OCI-LY3 (cell line): ENCODE results near the gene LCA5L.

Experiments used
- H2AFZ ChIP-seq: fragments of 200-600, 300-600 bp; shearing (Covaris generic); 2 replicates; pipeline ENCODE4 v1.6.0; 2014; ENCODE audit warnings: antibody characterized with exemption, low read depth, low read length
- H3K27ac ChIP-seq: fragments of 200-600, 300-600 bp; sonication (generic); 2 replicates; pipeline ENCODE4 v1.5.1; 2014; ENCODE audit warnings: mild to moderate bottlenecking, low read length, moderate library complexity, mixed read lengths
- H3K27me3 ChIP-seq: fragments of 200-600, 300-600 bp; sonication (generic); 2 replicates; pipeline ENCODE4 v1.6.1; 2014; ENCODE audit warnings: low read depth, low read length, mixed read lengths
- H3K36me3 ChIP-seq: fragments of 200-600, 300-600 bp; sonication (generic); replicated peaks from 2 replicates; pipeline ENCODE3; 2014; ENCODE audit warnings: low read depth, low read length, mixed read lengths
- H3K4me1 ChIP-seq: fragments of 300-600, 200-600 bp; sonication (generic); 2 replicates; pipeline ENCODE4 v1.6.1; 2014; ENCODE audit warnings: low read length, mixed read lengths
- H3K4me2 ChIP-seq: fragments of 200-600, 300-600 bp; sonication (generic); 2 replicates; pipeline ENCODE4 v1.6.1; 2014; ENCODE audit warnings: low read length, mixed read lengths
- H3K4me3 ChIP-seq: fragments of 300-600, 200-600 bp; sonication (generic); 2 replicates; pipeline ENCODE4 v1.5.1; 2014; ENCODE audit warnings: antibody characterized with exemption, mild to moderate bottlenecking, low read length, moderate library complexity
- H3K79me2 ChIP-seq: fragments of 300-600, 200-600 bp; shearing (Covaris generic); 2 replicates; pipeline ENCODE4 v1.6.1; 2014; ENCODE audit warnings: mild to moderate bottlenecking, low read length, mixed read lengths
- H3K9ac ChIP-seq: fragments of 300-600, 200-600 bp; shearing (Covaris generic); 2 replicates; pipeline ENCODE4 v1.6.0; 2014; ENCODE audit warnings: mild to moderate bottlenecking, low read length, moderate library complexity
- H3K9me3 ChIP-seq: fragments of 200-600, 300-600 bp; shearing (Covaris generic); 2 replicates; pipeline ENCODE4 v1.6.1; 2014; ENCODE audit warnings: low read length, mixed read lengths; ENCODE audit not compliant: insufficient read depth
- H4K20me1 ChIP-seq: fragments of 200-600, 300-600 bp; sonication (generic); 2 replicates; pipeline ENCODE4 v1.6.1; 2016; ENCODE audit warnings: low read length, mixed read lengths; ENCODE audit not compliant: insufficient read depth
- EZH2phosphoT487 ChIP-seq: fragments of 200-600 bp; shearing (Covaris generic); IDR thresholded peaks from 2 replicates; pipeline ENCODE4 v1.6.1; 2018; ENCODE audit warnings: antibody characterized with exemption, mixed run types, low read depth
- TF ChIP-seq, protein P1 (sequence below): fragments of 200-600, 300-600 bp; sonication (generic); IDR thresholded peaks from 2 replicates; pipeline ENCODE4 v1.5.1; 2014; ENCODE audit warnings: antibody characterized with exemption, low read length, low read depth

The LCA5L gene

DNA sequence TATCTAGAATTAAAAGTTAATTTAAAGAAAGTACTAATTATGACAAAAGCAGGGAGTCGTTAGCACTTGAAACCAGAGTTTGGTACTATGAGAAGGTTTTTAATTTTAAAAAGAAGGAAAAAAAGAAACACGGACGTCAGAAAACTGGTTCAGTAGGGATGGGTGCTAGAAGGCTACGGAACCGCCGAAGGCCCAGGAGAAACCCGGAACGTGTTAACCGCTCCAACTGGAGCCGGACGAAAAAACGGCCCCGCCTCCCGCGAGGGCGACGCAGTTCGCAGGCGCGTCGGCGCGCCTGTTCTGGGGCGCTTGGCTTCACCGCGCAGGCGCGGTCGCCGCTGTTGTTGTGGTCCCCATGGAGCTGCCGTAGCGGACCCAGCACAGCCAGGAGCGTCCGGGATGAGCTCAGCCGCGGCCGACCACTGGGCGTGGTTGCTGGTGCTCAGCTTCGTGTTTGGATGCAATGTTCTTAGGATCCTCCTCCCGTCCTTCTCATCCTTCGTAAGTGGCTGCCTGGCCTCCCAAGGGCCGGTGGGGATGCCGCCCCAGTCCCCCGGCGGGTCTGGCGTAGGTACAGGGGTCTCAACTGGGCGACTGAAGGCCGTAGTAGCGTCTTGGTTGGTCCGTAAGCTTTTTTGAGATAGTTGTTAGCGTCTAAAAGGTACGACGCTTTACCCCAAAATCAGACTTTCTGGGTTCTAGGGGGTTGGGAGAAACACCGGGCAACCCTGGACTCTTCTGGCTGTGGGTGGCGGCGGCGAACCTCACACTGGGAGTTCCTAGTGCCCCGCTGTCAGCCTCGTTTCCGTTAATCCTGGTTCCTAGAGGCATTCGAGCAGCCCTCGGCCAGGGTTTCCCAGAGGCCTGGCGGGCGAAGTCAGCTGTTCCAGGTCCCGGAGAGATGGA lies 65.3 kb downstream of the LCA5L start:
- Histone ChIP-seq H3K27me3 (no peaks in the 10 kb centered on the region), H3K4me1 (peaks cover 11% of the 10 kb centered on the region), H2AFZ (peak overlapping the region; percentile 94), H3K4me3 (peak overlapping the region; percentile 98), H3K79me2 (peaks cover 6% of the 10 kb centered on the region; the same call in 1 of the 2 replicates), H3K4me2 (peak overlapping the region; percentile 86), H3K9me3 (no peaks in the 10 kb centered on the region), H3K27ac (no peak overlapping the region), H3K36me3 (no peaks in the 10 kb centered on the region), H4K20me1 (no peaks in the 10 kb centered on the region), H3K9ac (peak overlapping the region; percentile 85)
- TF ChIP-seq EZH2phosphoT487 = no peak
- TF ChIP-seq, protein P1, sequence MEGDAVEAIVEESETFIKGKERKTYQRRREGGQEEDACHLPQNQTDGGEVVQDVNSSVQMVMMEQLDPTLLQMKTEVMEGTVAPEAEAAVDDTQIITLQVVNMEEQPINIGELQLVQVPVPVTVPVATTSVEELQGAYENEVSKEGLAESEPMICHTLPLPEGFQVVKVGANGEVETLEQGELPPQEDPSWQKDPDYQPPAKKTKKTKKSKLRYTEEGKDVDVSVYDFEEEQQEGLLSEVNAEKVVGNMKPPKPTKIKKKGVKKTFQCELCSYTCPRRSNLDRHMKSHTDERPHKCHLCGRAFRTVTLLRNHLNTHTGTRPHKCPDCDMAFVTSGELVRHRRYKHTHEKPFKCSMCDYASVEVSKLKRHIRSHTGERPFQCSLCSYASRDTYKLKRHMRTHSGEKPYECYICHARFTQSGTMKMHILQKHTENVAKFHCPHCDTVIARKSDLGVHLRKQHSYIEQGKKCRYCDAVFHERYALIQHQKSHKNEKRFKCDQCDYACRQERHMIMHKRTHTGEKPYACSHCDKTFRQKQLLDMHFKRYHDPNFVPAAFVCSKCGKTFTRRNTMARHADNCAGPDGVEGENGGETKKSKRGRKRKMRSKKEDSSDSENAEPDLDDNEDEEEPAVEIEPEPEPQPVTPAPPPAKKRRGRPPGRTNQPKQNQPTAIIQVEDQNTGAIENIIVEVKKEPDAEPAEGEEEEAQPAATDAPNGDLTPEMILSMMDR = no peak

DNA sequence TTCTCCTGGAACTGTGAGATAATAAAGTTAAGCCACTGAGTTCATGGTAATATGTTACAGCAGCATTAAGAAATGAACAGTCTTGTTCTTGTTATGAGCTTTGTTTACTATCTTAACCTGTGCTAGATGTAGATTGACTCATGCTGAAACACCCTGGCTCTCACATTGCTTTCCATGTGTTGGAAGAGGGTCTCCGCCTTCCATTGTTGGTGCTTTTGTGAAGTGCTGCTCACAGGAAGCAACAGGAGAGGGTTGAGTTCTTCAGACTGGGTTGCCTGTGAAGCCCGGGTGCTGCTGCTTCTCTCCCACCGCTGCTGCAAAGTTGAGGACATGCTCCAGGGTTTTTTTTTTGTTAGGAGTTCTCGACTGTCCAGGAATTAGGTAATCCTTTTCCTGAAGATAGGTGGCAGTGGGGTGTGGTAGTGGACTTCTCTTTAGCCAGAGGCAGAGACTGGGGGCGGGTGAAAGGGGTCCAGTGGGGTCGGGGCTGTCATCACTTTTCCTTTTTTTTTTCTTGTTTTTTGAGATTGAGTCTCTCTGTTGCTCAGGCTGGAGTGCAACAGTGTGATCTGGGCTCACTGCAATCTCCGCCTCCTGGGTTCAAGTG lies 68.0 kb downstream of the LCA5L start:
- H3K79me2 ChIP-seq = peaks cover 6% of the 10 kb centered on the region; the same call in 1 of the 2 replicates
- no peaks in the 10 kb centered on the region for H3K36me3 ChIP-seq
- H3K9me3 ChIP-seq = no peaks in the 10 kb centered on the region
- no peaks in the 10 kb centered on the region for H3K27me3 ChIP-seq
- H3K27ac ChIP-seq = no peak overlapping the region
- H3K4me3 ChIP-seq = no peak overlapping the region
- no peak for TF ChIP-seq EZH2phosphoT487
- TF ChIP-seq, protein P1 = no peak
- no peak overlapping the region for H3K4me2 ChIP-seq
- H3K4me1 ChIP-seq = peaks cover 25% of the 10 kb centered on the region
- no peak overlapping the region for H3K9ac ChIP-seq
- H4K20me1 ChIP-seq = no peaks in the 10 kb centered on the region
- no peak overlapping the region for H2AFZ ChIP-seq

DNA sequence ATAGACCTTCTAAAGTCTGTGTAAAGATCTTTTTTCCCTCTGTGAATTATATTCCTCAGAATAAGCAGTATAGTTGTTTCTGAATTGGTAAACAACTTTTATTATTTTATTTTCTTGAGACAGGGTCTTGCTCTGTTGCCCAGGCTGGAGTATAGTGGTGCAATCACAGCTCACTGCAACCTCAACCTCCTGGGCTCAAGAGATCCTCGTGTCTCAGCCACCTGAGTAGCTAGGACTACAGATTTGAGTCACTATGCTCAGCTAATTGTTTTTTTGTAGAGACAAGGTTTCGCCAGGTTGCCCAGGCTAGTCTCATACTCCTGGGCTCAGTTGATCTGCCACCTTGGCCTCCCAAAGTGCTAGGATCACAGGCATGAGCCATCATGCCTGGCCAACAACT lies 70.1 kb downstream of the LCA5L start:
- Histone ChIP-seq H3K36me3 (no peaks in the 10 kb centered on the region), H3K4me2 (no peak overlapping the region), H3K27ac (no peak overlapping the region), H3K9me3 (no peaks in the 10 kb centered on the region), H3K79me2 (no peaks in the 10 kb centered on the region; the same call in 1 of the 2 replicates), H3K4me3 (no peak overlapping the region), H3K4me1 (peaks cover 23% of the 10 kb centered on the region), H3K27me3 (no peaks in the 10 kb centered on the region), H4K20me1 (no peaks in the 10 kb centered on the region), H2AFZ (no peak overlapping the region), H3K9ac (no peak overlapping the region)
- TF ChIP-seq, protein P1 = no peak
- no peak for TF ChIP-seq EZH2phosphoT487

DNA sequence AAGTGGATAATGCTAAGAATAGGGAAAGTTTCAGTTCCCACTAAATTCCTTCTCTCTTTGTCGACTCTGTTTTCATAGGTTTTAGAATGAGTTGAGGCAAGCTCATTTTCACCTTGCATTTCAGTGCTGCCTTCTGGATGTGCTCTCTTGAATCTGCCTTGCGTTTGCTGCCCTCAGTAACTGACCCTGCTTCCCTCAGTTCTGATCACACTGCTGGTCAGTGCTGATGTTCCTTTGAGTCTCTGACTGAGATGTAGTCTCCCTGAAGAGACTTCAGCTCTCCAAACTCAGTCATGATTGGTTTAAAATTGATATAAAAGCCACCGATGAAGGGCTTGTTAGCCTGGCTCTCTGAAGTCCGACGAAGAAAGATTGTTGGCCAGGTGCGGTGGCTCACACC lies 71.5 kb downstream of the LCA5L start:
- H3K9me3 ChIP-seq = no peaks in the 10 kb centered on the region
- no peaks in the 10 kb centered on the region for H3K36me3 ChIP-seq
- no peak overlapping the region for H3K9ac ChIP-seq
- H3K4me1 ChIP-seq = peaks cover 24% of the 10 kb centered on the region
- H3K27ac ChIP-seq = no peak overlapping the region
- peak overlapping the region; percentile 28 for H2AFZ ChIP-seq
- H3K79me2 ChIP-seq = no peaks in the 10 kb centered on the region
- H3K4me3 ChIP-seq = peak overlapping the region; percentile 26
- no peaks in the 10 kb centered on the region for H4K20me1 ChIP-seq
- no peaks in the 10 kb centered on the region for H3K27me3 ChIP-seq
- peak overlapping the region; percentile 46 for H3K4me2 ChIP-seq
- TF ChIP-seq, protein P1 = no peak
- no peak for TF ChIP-seq EZH2phosphoT487
